Kidney (tissue), 14 donors: ENCODE results near the gene PKHD1. TPM values are rescaled to one million over a fixed set of nuclear protein-coding genes. Genes with fewer than 3 reads are reported as not detected.
A peak's percentile ranks its signal among the peaks of the same experiment; 100 is the strongest.

Source experiments
- DNase-seq, 5 donors: peaks; one replicate each; pipeline ENCODE4 v3.0.0-alpha.2; 2013 to 2020
- FAIRE-seq: peaks from 2 replicates; lab custom pipeline; 2012; peaks lifted over from hg19 to GRCh38; lab: Jason Lieb, UNC
- H3K27ac ChIP-seq, 2 donors: one replicate each; pipeline ENCODE4 v1.7.0; 2013; ENCODE audit warnings: low read depth in 2 of 2, low read length in 2 of 2, inconsistent platforms in 1 of 2
- H3K27me3 ChIP-seq: one replicate; pipeline ENCODE4 v1.7.1; 2013; ENCODE audit warnings: low read length, inconsistent platforms; ENCODE audit not compliant: control insufficient read depth, insufficient read depth
- H3K36me3 ChIP-seq, 3 donors: one replicate each; pipeline versions ENCODE4 v1.7.0 to v1.7.1; 2013; ENCODE audit warnings: low read length in 3 of 3, control low read depth in 1 of 3, inconsistent platforms in 1 of 3; ENCODE audit not compliant: insufficient read depth in 3 of 3, control insufficient read depth in 2 of 3
- H3K4me1 ChIP-seq, 3 donors: one replicate each; pipeline versions ENCODE4 v1.7.0 to v1.7.1; 2013; ENCODE audit warnings: low read length in 3 of 3, inconsistent platforms in 1 of 3, low read depth in 1 of 3; ENCODE audit not compliant: control insufficient read depth in 2 of 3, insufficient read depth in 2 of 3
- H3K4me3 ChIP-seq, 3 donors: one replicate each; pipeline versions ENCODE4 v1.7.0 to v1.8.1; 2013; ENCODE audit warnings: low read length in 3 of 3, control low read depth in 1 of 3, inconsistent platforms in 1 of 3
- H3K9ac ChIP-seq, 3 donors: one replicate each; pipeline versions ENCODE4 v1.7.0 to v1.7.1; 2013; ENCODE audit warnings: low read length in 3 of 3, control low read depth in 1 of 3, inconsistent platforms in 1 of 3
- H3K9me3 ChIP-seq, 3 donors: one replicate each; pipeline versions ENCODE4 v1.7.0 to v1.7.1; 2013; ENCODE audit warnings: low read length in 3 of 3, control low read depth in 1 of 3, inconsistent platforms in 1 of 3; ENCODE audit not compliant: control insufficient read depth in 2 of 3, insufficient read depth in 1 of 3
- CTCF ChIP-seq: IDR thresholded peaks from 3 replicates; pipeline ENCODE4 v1.5.1; 2012; ENCODE audit warnings: mild to moderate bottlenecking, moderate library complexity, borderline replicate concordance; ENCODE audit not compliant: insufficient read depth; ENCODE audit errors: extremely low read depth
- intact Hi-C: fragments of 100-400 bp; cut with DNase I; formaldehyde crosslinking; loops from one replicate; pipeline ENCODE4 v1.11.1; 2022
- polyA plus RNA-seq: library from polyadenylated mRNA; stranded (reverse); fragments of 350-450 nt; fragmentation: Illumina TruSeq; extraction: RNeasy Lipid Tissue Mini Kit (QIAGEN cat#74804); gene quantifications from one replicate; pipeline ENCODE4 v1.2.3, GENCODE V29; 2014; ENCODE audit warnings: low read depth, low replicate concordance; ENCODE audit not compliant: insufficient read depth
- total RNA-seq: library from RNA; stranded (reverse); fragmentation: NEBNext Ultra II Directional; extraction: Animal tissue kit (Norgen Biotek cat#: 25700); gene quantifications from one replicate; pipeline ENCODE4 v1.2.1, GENCODE V29; 2021
- donor health status: control.
- donor health status: control.
- donor health status: control.
- donor health status: control.
- donor health status: control.
- donor health status: DM: yes; HTN: yes; CAD: no.
- donor health status: Normal renal cell carcinoma (clear cell type).

Gene PKHD1
- total and polyA plus RNA-seq, 2 donors from 2014 or later, result 6.0 to 77.5 TPM

- Histone ChIP-seq H3K9me3 (no peaks in the 10 kb centered on the region), H3K36me3 (peaks cover 2 to 40% (median 12%) of the 10 kb centered on the region in 3 donors), H3K27ac (peak overlapping the region in 1 of 2 donors; percentile 29), H3K27me3 (no peaks in the 10 kb centered on the region), H3K9ac (no peak overlapping the region), H3K4me3 (no peak overlapping the region), H3K4me1 (peaks cover 3 to 51% (median 18%) of the 10 kb centered on the region in 3 donors)
- DNase-seq (no peak), FAIRE-seq (no peak)
- TF ChIP-seq CTCF, result no peak
- intact Hi-C loops, result no loop called here
Observed at GRCh38 chr6:52074716-52075115, 12.7 kb downstream of the PKHD1 start.

- H3K27ac ChIP-seq, result peak overlapping the region in 1 of 2 donors; percentile 29
- peaks cover 3 to 45% (median 18%) of the 10 kb centered on the region in 3 donors for H3K4me1 ChIP-seq
- no peak for FAIRE-seq
- intact Hi-C loops, result no loop called here
- no peak for TF ChIP-seq CTCF
- DNase-seq, result no peak
- no peaks in the 10 kb centered on the region for H3K9me3 ChIP-seq
- no peak overlapping the region for H3K4me3 ChIP-seq
- no peak overlapping the region for H3K9ac ChIP-seq
- no peaks in the 10 kb centered on the region for H3K27me3 ChIP-seq
- peaks cover 2 to 40% (median 16%) of the 10 kb centered on the region in 3 donors for H3K36me3 ChIP-seq
Observed at GRCh38 chr6:52074155-52074554, 13.3 kb downstream of the PKHD1 start.

GRCh38 chr6:52065621-52066020 lies 21.8 kb downstream of the PKHD1 start:
- Histone ChIP-seq H3K9ac (no peak overlapping the region), H3K9me3 (no peaks in the 10 kb centered on the region), H3K4me3 (no peak overlapping the region), H3K4me1 (peaks cover 0 to 34% (median 19%) of the 10 kb centered on the region in 3 donors), H3K36me3 (peaks cover 0 to 45% (median 18%) of the 10 kb centered on the region in 3 donors), H3K27ac (no peak overlapping the region), H3K27me3 (no peaks in the 10 kb centered on the region)
- DNase-seq, result no peak
- no peak for TF ChIP-seq CTCF
- intact Hi-C loops, result no loop called here
- no peak for FAIRE-seq
